HepG2 (cell line): ENCODE results near the gene CTAGE9.

Experiments used
- DNMT1 ChIP-seq: sonication (generic); formaldehyde crosslinking; IDR thresholded peaks from 2 replicates; pipeline ENCODE4 v1.5.1; 2020; ENCODE audit warnings: mild to moderate bottlenecking, missing genetic modification reagents
- GABPA ChIP-seq, 2 experiments: IDR thresholded peaks; 2 replicates each; pipeline ENCODE4 v1.6.1; 2011 to 2016; ENCODE audit warnings: low read depth in 2 of 2, low read length in 1 of 2, missing biosample characterization in 1 of 2, missing genetic modification characterization in 1 of 2
- HES4 ChIP-seq: sonication (generic); formaldehyde crosslinking; IDR thresholded peaks from 2 replicates; pipeline ENCODE4 v1.9.0; 2021; ENCODE audit warnings: mild to moderate bottlenecking, missing genetic modification reagents, borderline replicate concordance
- KDM1A ChIP-seq: IDR thresholded peaks from 2 replicates; pipeline ENCODE4 v1.6.1; 2016; ENCODE audit warnings: missing compliant biosample characterization
- NFYB ChIP-seq: sonication (generic); formaldehyde crosslinking; IDR thresholded peaks from 2 replicates; pipeline ENCODE4 v1.4.0; 2020; ENCODE audit warnings: missing genetic modification reagents
- RAD21 ChIP-seq: fragments of 450-650 bp; formaldehyde crosslinking; IDR thresholded peaks from 2 replicates; pipeline ENCODE4 v1.5.0; 2020; ENCODE audit warnings: mild to moderate bottlenecking
- SP2 ChIP-seq: sonication (generic); formaldehyde crosslinking; IDR thresholded peaks from 2 replicates; pipeline ENCODE4 v1.5.1; 2020; ENCODE audit warnings: mild to moderate bottlenecking, missing genetic modification reagents
- ZFP36L1 ChIP-seq: sonication (generic); formaldehyde crosslinking; IDR thresholded peaks from 2 replicates; pipeline ENCODE4 v1.8.0; 2022; ENCODE audit warnings: mild to moderate bottlenecking, missing genetic modification reagents, moderate library complexity
- ZNF83 ChIP-seq: sonication (generic); formaldehyde crosslinking; IDR thresholded peaks from 2 replicates; pipeline ENCODE4 v1.4.0; 2020; ENCODE audit warnings: missing genetic modification reagents, mild to moderate bottlenecking, borderline replicate concordance
- TF ChIP-seq, protein P1 (sequence below): sonication (generic); formaldehyde crosslinking; IDR thresholded peaks from 2 replicates; pipeline ENCODE4 v1.5.0; 2020; ENCODE audit warnings: mild to moderate bottlenecking, missing genetic modification reagents, moderate library complexity

DNA sequence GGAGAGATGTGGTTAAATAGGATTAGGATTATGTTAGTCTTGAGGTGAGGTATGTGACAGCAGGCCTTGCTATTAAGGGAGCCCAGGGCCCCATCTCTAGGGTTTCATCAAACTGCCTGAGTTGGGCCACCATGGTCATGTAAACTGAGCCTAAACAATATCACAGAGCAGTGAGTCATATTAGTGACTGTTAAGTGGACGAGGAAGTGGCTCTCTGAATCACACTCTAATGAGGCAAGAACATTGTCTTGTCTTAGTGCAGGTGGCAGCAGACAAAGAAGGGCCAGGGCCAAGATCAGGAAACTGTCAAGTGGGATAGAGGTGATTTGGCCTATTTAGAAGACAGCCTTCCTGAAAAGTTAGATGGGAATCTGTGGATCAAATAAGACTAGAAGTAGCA lies 50.6 kb downstream of the CTAGE9 start:
- TF ChIP-seq SP2 (CRISPR knock-in tag): no peak
- TF ChIP-seq, protein P1, sequence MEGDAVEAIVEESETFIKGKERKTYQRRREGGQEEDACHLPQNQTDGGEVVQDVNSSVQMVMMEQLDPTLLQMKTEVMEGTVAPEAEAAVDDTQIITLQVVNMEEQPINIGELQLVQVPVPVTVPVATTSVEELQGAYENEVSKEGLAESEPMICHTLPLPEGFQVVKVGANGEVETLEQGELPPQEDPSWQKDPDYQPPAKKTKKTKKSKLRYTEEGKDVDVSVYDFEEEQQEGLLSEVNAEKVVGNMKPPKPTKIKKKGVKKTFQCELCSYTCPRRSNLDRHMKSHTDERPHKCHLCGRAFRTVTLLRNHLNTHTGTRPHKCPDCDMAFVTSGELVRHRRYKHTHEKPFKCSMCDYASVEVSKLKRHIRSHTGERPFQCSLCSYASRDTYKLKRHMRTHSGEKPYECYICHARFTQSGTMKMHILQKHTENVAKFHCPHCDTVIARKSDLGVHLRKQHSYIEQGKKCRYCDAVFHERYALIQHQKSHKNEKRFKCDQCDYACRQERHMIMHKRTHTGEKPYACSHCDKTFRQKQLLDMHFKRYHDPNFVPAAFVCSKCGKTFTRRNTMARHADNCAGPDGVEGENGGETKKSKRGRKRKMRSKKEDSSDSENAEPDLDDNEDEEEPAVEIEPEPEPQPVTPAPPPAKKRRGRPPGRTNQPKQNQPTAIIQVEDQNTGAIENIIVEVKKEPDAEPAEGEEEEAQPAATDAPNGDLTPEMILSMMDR (CRISPR knock-in tag): no peak
- TF ChIP-seq DNMT1: no peak
- TF ChIP-seq HES4 (CRISPR knock-in tag): no peak
- TF ChIP-seq ZFP36L1 (CRISPR knock-in tag): no peak
- no peak for TF ChIP-seq RAD21 (CRISPR knock-in tag)
- TF ChIP-seq KDM1A: no peak
- no peak for TF ChIP-seq NFYB (CRISPR knock-in tag)
- no peak for TF ChIP-seq GABPA (IDR thresholded peaks at IDR 0.05; ENCODE audit: low read depth, low read length)
- no peak for TF ChIP-seq GABPA (CRISPR knock-in tag; IDR thresholded peaks at IDR 0.05; ENCODE audit: low read depth)
- no peak for TF ChIP-seq ZNF83 (CRISPR knock-in tag)
